ENCODE results near the gene GRIN3B.

- TF ChIP-seq, protein P1, sequence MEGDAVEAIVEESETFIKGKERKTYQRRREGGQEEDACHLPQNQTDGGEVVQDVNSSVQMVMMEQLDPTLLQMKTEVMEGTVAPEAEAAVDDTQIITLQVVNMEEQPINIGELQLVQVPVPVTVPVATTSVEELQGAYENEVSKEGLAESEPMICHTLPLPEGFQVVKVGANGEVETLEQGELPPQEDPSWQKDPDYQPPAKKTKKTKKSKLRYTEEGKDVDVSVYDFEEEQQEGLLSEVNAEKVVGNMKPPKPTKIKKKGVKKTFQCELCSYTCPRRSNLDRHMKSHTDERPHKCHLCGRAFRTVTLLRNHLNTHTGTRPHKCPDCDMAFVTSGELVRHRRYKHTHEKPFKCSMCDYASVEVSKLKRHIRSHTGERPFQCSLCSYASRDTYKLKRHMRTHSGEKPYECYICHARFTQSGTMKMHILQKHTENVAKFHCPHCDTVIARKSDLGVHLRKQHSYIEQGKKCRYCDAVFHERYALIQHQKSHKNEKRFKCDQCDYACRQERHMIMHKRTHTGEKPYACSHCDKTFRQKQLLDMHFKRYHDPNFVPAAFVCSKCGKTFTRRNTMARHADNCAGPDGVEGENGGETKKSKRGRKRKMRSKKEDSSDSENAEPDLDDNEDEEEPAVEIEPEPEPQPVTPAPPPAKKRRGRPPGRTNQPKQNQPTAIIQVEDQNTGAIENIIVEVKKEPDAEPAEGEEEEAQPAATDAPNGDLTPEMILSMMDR (IDR thresholded peaks at IDR 0.05) = no peak
- TF ChIP-seq POLR2A (IDR thresholded peaks at IDR 0.05) = no peak
These were observed 54.8 kb downstream of the GRIN3B start for GRCh38 chr19:1055028-1055425.

Measured in lower leg skin (tissue), 3 donors.